GM12864 (cell line): ENCODE results near the gene FAM131B.

Experiments
- DNase-seq: peaks from one replicate; pipeline ENCODE4 v3.0.0-alpha.2; 2011; ENCODE audit warnings: low read depth
- H3K4me3 ChIP-seq: 2 replicates; pipeline ENCODE4 v1.5.1; 2011; ENCODE audit warnings: mild to moderate bottlenecking, low read depth, low read length, control low read depth
- CTCF ChIP-seq: IDR thresholded peaks from 2 replicates; pipeline ENCODE4 v1.5.1; 2011; ENCODE audit warnings: low read depth, mild to moderate bottlenecking, moderate library complexity, low read length, control low read depth, inconsistent platforms; ENCODE audit errors: missing control alignments

Gene FAM131B

DNA sequence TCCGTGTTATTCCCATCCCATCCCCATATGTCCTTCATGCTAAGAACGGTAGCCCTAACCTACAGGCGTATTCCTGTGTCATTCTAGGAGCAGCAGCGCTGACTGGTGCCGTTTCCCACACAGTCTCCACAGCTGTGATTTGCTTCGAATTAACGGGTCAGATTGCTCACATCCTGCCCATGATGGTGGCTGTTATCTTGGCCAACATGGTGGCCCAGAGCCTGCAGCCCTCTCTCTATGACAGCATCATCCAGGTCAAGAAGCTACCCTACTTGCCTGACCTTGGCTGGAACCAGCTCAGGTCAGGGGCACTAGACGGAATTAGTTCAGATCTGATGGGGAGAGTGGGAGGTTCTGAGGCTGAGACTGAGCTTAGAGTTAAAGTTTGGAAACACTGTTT is 20.7 kb downstream of the FAM131B start:
- no peak for DNase-seq
- TF ChIP-seq CTCF, result no peak
- no peak overlapping the region for H3K4me3 ChIP-seq

DNA sequence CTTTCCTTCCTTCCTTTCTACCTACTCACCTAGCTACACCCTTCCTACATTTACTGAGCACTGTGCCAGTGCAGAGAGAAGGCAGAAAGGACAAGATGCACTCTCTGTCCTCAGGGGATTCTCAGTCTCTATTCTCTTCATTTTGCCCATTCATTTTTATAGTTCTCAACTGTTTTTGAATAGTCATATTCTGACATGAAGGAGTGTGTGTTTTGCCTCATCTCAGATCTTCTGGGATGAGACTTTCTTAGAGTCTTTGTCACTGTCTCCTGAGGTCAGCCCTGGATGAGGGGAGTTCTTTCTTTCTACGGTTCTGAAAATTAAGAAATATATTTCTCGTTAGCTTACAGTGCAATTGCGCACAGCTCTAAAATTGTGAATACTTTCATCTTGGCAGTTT is 25.3 kb downstream of the FAM131B start:
- DNase-seq, result no peak
- no peak for TF ChIP-seq CTCF
- H3K4me3 ChIP-seq, result no peak overlapping the region

GRCh38 chr7:143334244-143334643 is 28.3 kb downstream of the FAM131B start:
- no peak for TF ChIP-seq CTCF
- DNase-seq, result no peak
- H3K4me3 ChIP-seq, result no peak overlapping the region

DNA sequence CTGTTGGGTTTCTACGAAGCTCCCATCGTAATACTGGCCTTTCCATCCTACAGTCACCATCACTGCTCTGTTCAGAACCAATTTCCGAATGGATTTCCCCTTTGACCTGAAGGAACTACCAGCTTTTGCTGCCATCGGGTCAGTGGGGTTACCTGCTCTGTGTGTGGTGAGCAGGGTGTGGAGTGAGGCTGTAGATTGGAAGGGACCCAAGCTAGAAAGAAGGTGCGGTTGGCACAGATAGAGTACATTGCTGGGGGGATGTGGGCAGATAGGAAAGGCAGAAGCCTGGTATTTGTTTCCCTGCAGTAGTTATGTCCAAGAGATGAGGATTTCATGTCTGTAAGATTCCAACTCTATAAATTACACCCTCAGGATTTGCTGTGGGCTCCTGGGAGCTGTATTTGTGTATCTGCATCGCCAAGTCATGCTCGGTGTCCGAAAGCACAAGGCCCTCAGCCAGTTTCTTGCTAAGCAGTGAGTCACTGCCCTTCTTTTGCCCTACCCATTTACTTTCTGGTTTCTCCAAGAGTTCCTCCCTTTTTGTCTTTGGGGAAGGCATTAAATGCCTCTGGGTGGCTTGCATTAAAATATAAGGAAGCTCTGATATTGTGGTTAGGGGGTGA is 31.2 kb downstream of the FAM131B start:
- TF ChIP-seq CTCF, result no peak
- no peak overlapping the region for H3K4me3 ChIP-seq
- DNase-seq, result no peak

GRCh38 chr7:143329471-143330170 is 32.9 kb downstream of the FAM131B start:
- DNase-seq, result no peak

GRCh38 chr7:143327903-143328302 is 34.6 kb downstream of the FAM131B start:
- no peak for TF ChIP-seq CTCF
- peak; percentile 34 for DNase-seq
- no peak overlapping the region for H3K4me3 ChIP-seq

More at GRCh38 chr7:143329471-143330170, 32.9 kb downstream of the FAM131B start:
- H3K4me3 ChIP-seq, result no peak overlapping the region
- TF ChIP-seq CTCF, result no peak

DNA sequence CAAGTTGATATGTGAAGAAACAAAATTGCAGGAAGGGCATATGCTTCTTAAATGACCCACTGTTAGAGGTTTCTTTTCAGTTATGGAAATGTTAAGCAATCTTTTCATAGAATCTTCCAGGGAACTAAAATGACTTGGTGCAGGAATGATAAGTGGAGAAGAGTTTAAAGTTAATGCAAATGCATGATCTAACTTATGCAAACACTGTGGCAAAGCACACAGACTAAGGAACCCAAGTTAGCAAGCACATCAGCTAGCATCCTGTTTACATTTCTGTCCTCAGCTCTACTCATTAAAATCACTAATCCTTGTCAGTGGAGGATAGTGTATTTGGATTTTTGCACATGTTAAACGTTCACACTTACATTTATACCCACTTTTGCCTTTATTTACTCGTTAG is 37.3 kb downstream of the FAM131B start:
- peak; percentile 7 for DNase-seq
- no peak for TF ChIP-seq CTCF
- H3K4me3 ChIP-seq, result no peak overlapping the region
